ENCODE data around the gene RGS12. TPM values are rescaled to one million over a fixed set of nuclear protein-coding genes. Genes with fewer than 3 reads are reported as not detected.
A peak's percentile ranks its signal among the peaks of the same experiment; 100 is the strongest.

Gene RGS12
- total and polyA plus RNA-seq, 2 experiments from 2014 or later, result 8.0 to 19.0 TPM

- TF ChIP-seq REST (IDR thresholded peaks at IDR 0.05; ENCODE audit: unreplicated experiment) (no peak), ZNF331 (CRISPR knock-in tag; IDR thresholded peaks at IDR 0.05; ENCODE audit: low read depth) (no peak), ZNF114 (CRISPR knock-in tag; IDR thresholded peaks at IDR 0.05) (no peak), CTCF (conservative IDR thresholded peaks at IDR 0.05; ENCODE audit: low read depth in 2 of 2) (no peak)
These were observed 7.9 kb upstream of the RGS12 start (continued) for GRCh38 chr4:3284734-3285557.

GRCh38 chr4:3285558-3286334 is 7.1 kb upstream of the RGS12 start:
- Histone ChIP-seq H3K27ac (ENCODE audit: low read depth) (no peak overlapping the region), H3K27me3 (ENCODE audit: insufficient read depth) (peaks cover 6% of the 10 kb centered on the region), H2AFZ (peak overlapping the region; percentile 47; the same call in 1 of the 2 replicates), H3K36me3 (ENCODE audit: insufficient read depth) (no peaks in the 10 kb centered on the region), H3K4me3 (no peak overlapping the region), H3K9me2 (ENCODE audit: insufficient read depth) (no peaks in the 10 kb centered on the region), H3K4me1 (ENCODE audit: insufficient read depth) (no peaks in the 10 kb centered on the region), H4K20me1 (replicated peaks; ENCODE audit: insufficient read depth) (no peaks in the 10 kb centered on the region), H3K79me2 (replicated peaks; ENCODE audit: insufficient read depth) (no peaks in the 10 kb centered on the region), H3K4me2 (no peak overlapping the region), H3F3A (replicated peaks; ENCODE audit: low read depth) (no peaks in the 10 kb centered on the region; the same call in 1 of the 2 replicates)
- no peak for DNase-seq (ENCODE audit: low spot score)
- Mint-ChIP-seq H3K4me1 (no peaks in the 10 kb centered on the region; the same call in 2 of the 3 replicates), H3K4me3 (no peak overlapping the region), H3K36me3 (ENCODE audit: low read depth) (peaks cover 2% of the 10 kb centered on the region; the same call in 2 of the 3 replicates), H3K27ac (no peak overlapping the region), H3K27me3 (ENCODE audit: insufficient read depth, low read depth, poor library complexity) (peaks cover 12% of the 10 kb centered on the region), H3K9me3 (peaks cover 16% of the 10 kb centered on the region; the same call in 2 of the 3 replicates)
- no peak; the same call in none of the 3 replicates for ATAC-seq
- TF ChIP-seq STAT1 (IDR thresholded peaks at IDR 0.05; ENCODE audit: unreplicated experiment) (no peak), EZH2 (IDR thresholded peaks at IDR 0.05; ENCODE audit: low read depth, unreplicated experiment) (no peak), CREB1 (CRISPR knock-in tag; IDR thresholded peaks at IDR 0.05; ENCODE audit: low read depth) (no peak), ETS1 (IDR thresholded peaks at IDR 0.05) (no peak), CTCF (conservative IDR thresholded peaks at IDR 0.05; ENCODE audit: low read depth in 2 of 2) (no peak), POLR2AphosphoS5 (IDR thresholded peaks at IDR 0.05; ENCODE audit: low read depth) (no peak)

Data from GM23338 (cell line).